HG03378 (cell line): ENCODE data around the gene RIPOR2.
"Not testable (repeated sequence)": the region's sequence is repeated elsewhere in the genome, so short reads cannot be mapped to it uniquely, and the experiment has no call there.

Experiments used
- ATAC-seq: cut with Tn5 transposase; IDR thresholded peaks from one replicate; pipeline ENCODE4 v1.9.1; 2021; ENCODE audit warnings: mild to moderate bottlenecking, moderate library complexity; ENCODE audit not compliant: unreplicated experiment

The RIPOR2 gene

DNA sequence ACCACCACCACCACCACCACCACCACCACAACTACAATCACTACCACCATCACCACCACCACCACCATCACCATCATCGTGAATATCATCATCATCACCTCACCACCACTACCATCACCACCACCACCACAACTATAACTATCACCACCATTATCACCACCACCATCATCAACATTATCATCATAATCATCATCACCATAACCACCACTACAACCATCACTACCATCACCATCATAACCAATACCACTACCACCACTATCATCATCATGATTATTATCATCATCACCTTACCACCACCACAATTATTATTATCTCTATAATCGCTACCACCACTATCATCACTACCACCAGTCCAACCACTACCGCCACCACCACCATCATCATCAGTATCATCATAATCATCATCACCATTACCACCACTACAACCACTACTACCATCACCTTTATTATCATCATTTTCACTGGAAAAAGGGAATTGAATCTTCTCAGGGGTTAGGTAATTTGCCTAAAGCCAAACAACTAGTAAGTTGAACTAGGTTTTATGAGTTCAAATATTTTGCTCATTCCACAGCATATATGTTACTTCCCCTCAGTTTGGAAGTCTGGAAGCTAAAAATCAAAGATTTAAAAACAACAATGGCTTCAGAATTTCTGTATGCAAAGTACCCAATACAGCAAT is 8.3 kb downstream of the RIPOR2 start:
- ATAC-seq, result no peak

- not testable (repeated sequence) for ATAC-seq
Observed at GRCh38 chr6:24926647-24927046, 9.1 kb downstream of the RIPOR2 start.

GRCh38 chr6:24926192-24926591 is 9.6 kb downstream of the RIPOR2 start:
- ATAC-seq, result no peak

GRCh38 chr6:24925661-24926060 is 10.1 kb downstream of the RIPOR2 start:
- no peak for ATAC-seq

DNA sequence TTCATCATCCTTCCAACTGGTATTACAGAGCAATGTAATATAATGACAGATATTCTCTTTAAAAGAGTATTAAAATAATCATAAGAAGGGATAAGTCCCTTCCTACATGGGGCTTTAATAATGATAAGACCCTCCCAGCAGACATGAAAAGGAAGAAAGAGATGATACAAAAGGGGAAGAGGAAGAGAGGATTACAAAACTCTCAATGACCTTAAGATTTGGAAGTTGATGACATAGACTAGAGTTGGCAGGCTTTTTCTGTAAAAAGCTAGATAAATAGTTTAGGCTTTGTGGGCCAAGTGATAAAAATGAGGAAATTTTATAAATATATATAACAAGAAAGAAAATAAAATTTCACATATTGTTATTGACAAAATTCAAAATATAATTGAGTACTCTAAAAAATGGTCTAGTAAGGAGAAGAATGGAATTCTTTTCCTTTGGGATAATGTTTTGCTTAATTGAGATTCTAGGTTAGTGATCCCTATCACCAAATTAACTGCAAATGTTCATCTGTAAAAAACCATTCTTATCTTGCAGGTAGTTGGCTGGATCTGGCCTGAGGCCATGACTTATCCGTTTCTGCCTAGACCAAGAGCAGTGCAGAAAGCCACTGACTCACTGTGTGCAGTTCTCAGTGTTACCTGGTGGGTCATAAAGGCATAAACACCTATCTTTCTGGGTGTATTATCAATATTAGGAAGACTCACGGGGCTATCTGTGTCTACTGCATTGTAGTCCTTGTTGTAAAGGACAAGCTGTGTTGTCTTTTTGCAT is 11.0 kb downstream of the RIPOR2 start:
- ATAC-seq, result no peak

GRCh38 chr6:24923885-24924401 is 11.8 kb downstream of the RIPOR2 start:
- ATAC-seq, result no peak

DNA sequence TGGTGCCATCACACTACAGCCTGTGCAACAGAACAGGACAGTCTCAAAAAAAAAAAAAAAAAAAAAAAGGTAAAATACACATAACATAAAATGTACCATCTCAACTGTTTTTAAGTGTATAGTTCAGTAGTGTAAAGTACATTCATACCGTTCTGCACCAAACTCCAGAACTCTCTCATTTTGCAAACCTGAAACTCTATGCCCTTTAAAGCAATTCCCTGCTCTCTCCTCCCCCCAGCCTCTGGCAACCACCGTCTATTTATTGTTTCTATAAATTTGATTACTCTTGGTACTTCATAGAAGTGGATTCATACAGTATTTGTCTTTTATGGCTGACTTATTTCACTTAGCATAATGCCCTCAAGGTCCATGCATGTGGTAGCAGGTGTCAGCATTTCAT is 12.9 kb downstream of the RIPOR2 start:
- ATAC-seq, result no peak

DNA sequence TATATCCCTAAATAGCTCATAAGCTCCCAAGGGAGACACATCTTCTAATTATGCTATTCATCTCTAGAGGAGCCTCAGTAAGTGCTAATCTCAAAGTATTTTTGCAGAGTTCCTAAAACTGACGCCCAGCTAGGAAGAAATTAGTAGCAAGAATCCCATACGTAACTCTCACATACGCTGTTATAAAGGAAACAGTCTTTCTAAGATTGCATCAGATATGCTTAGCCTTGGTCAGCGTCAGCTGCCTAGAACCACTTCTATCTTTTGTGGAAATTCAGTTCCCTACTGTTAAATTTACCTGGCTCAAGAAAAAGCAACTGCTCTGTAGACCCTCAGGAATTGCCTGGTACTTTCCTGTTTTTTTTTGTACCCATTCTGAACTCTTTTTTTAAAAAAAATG is 13.6 kb downstream of the RIPOR2 start:
- no peak for ATAC-seq

DNA sequence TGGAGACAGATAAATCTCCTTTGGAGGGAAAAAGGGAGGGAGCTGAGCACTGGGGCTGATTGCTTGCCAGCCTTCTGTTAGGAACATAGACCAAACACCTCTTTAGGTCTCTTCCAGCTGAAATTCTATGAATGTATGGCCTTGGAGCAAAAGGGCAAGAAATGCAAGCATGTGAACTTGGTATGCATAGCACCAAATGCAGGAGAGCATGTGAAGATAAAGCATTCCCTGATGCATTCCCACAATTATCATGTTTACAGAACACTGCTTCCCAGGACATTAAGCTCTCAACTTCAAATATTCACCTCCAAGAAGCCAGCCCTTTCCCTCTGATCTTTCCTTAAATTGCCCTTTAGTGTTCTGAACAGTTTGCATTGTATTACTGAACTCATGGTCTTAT is 15.6 kb downstream of the RIPOR2 start:
- no peak for ATAC-seq

- no peak for ATAC-seq
Observed at GRCh38 chr6:24919056-24919892, 16.5 kb downstream of the RIPOR2 start.

- no peak for ATAC-seq
Observed at GRCh38 chr6:24918641-24919055, 17.1 kb downstream of the RIPOR2 start.

DNA sequence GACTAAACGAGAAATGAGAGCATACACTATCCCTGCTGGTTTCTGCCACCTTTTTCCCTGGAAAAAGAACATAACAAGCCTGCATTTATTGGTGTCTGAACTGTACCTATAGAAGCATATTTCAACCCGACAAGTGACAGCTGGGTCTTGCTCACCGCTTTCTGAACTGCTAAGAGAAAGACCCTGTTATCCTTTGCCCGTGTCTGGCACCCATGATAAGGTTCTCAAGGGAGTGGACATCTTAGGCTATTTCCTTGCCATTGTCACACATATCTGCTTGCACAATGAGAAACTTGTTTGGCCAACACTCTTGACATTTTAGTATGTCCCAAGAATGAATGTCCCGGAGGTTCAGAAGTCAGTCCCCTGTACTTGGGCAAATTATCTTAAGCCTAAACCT is 19.3 kb downstream of the RIPOR2 start:
- no peak for ATAC-seq

DNA sequence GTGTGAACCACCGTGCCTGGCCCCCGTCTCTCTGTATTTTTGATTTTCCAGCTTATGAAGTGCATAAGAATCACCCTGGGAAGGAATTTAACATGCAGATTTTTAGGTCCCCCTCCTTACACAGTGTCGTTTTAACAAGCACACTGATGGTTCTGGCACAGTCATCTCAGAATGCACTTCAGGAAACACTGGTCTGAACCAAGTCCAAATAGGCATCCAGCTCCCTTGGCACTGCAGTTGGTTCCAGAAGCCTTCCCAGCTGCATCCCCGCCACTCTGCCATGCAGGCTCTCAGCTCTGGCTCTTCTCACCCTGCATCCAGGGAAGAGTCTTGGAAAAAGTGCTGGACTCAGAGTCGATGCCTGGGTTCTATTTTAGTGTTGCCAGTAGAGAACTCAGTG is 20.1 kb downstream of the RIPOR2 start:
- ATAC-seq, result no peak

DNA sequence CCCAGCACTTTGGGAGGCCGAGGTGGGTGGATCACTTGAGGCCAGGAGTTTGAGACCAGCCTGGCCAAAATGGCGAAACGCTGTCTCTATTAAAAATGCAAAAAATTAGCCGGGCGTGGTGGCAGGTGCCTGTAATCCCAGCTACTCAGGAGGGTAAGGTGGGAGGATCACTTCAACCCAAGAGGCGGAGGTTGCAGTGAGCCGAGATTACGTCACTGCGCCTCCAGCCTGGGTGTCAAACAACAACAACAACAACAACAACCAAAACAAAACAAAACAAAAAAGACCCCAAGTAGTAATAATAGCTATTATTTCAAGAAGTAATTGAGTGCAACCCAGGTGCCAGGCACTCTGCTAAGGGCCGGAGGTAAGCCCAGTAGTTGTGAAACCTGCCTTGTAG is 21.7 kb downstream of the RIPOR2 start:
- ATAC-seq, result not testable (repeated sequence)

DNA sequence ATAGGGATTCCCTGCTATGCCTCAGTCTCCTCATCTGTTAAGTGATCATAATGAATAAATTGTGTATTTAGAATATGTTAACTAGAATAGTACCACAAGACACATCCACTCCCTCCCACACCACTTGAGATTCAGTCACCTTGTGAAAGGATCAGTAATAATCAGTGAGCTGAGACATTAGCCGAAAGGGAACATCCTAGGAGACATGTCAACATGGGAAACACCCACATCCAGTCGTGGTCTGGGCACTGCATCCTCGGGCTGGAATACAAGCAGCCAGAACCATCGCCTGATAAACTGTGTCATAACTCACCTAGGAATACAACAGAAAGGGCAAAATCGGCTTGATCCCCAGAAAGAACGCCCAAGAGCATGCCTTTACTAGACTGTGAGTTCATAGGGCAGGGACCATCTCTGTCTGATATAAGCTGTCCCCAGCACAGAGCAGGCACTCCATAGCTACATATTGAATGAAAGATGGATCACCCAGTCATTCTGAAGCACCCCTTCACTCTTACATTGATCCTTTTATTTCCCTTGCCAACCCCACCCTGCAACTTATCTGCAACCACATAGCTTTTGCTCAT is 23.9 kb downstream of the RIPOR2 start:
- ATAC-seq, result no peak

GRCh38 chr6:24910961-24911725 is 24.6 kb downstream of the RIPOR2 start:
- no peak for ATAC-seq

- ATAC-seq, result no peak
Observed at GRCh38 chr6:24910331-24910960, 25.3 kb downstream of the RIPOR2 start.

GRCh38 chr6:24909241-24910216 is 26.2 kb downstream of the RIPOR2 start:
- no peak for ATAC-seq

DNA sequence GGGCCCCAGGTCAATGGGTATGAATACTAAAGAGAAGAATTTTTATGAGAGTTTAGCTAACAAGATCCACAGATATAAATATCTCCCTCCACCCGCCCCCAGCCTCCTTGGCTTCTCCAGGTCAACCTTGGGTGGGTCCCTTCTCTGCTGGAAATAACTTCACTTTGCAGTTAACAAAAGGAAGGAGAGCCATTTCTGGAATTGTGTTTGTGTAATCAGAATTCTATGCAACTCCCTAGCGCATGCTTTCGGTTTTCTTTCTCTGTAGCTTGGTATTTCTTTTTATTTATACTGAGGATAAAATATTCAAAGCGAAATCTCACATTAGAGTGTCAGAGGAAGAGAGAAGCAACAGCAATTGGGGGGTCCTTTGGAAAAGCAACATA is 27.1 kb downstream of the RIPOR2 start:
- ATAC-seq, result no peak
